Mesothelial cell of epicardium (in vitro differentiated cells): ENCODE results near the gene NTPCR. TPM values are rescaled to one million over a fixed set of nuclear protein-coding genes. Genes with fewer than 3 reads are reported as not detected.

Experiments used
- DNase-seq, 2 experiments: peaks; one replicate each; pipeline ENCODE4 v3.0.0; 2021; ENCODE audit warnings: low spot score in 2 of 2; ENCODE audit not compliant: unreplicated experiment in 2 of 2
- H3K27ac Mint-ChIP-seq: 2 replicates; pipeline ENCODE4 v1.8.0; 2021; ENCODE audit warnings: mixed read lengths
- H3K27me3 Mint-ChIP-seq: 2 replicates; pipeline ENCODE4 v1.8.0; 2021; ENCODE audit warnings: low read depth, mixed read lengths
- H3K36me3 Mint-ChIP-seq: 2 replicates; pipeline ENCODE4 v1.8.0; 2021; ENCODE audit warnings: mixed read lengths
- H3K4me1 Mint-ChIP-seq: 2 replicates; pipeline ENCODE4 v1.8.0; 2021; ENCODE audit warnings: mixed read lengths
- H3K4me3 Mint-ChIP-seq: 2 replicates; pipeline ENCODE4 v1.8.0; 2021; ENCODE audit warnings: mild to moderate bottlenecking, moderate library complexity, mixed read lengths
- H3K9me3 Mint-ChIP-seq: 2 replicates; pipeline ENCODE4 v1.8.0; 2021; ENCODE audit warnings: mixed read lengths
- CTCF ChIP-seq: fragments of 200-600 bp; sonication (generic); IDR thresholded peaks from one replicate; pipeline ENCODE4 v1.5.0; 2021; ENCODE audit warnings: antibody characterized with exemption; ENCODE audit not compliant: unreplicated experiment
- total RNA-seq: library from RNA; stranded (reverse); gene quantifications from 3 replicates; pipeline ENCODE4 v1.2.1, GENCODE V29; 2021

The NTPCR gene
- total RNA-seq, 1 donor from 2014 or later, result 59.1 TPM

DNA sequence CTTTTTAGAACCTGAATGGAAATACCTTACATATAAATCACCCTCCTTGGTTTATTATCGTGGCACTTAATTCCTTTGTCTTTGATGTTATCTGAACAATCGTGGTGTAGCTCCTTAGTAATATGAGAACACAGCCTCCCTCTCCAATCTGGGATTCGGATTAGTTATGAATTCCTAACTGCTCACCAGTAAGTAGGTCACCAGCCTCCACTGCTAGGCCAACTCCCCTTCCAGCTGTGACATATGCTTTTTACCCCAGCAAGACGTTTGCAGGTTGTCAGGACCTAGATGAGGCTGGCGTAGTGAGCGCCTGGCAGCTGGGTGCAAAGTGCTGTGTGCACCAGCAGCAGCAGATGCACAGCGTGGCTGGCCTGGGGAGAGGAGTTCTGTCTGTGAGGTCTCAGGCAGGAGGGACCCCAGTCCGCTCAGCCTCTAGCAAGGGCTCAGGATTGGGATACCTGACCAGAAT, 38.2 kb downstream of the NTPCR start:
- Mint-ChIP-seq H3K4me3 (no peak overlapping the region), H3K4me1 (peaks cover 12% of the 10 kb centered on the region), H3K27ac (no peak overlapping the region), H3K36me3 (peaks cover 31% of the 10 kb centered on the region), H3K27me3 (no peaks in the 10 kb centered on the region), H3K9me3 (peaks cover 10% of the 10 kb centered on the region)
- DNase-seq, result no peak
- no peak for TF ChIP-seq CTCF

DNA sequence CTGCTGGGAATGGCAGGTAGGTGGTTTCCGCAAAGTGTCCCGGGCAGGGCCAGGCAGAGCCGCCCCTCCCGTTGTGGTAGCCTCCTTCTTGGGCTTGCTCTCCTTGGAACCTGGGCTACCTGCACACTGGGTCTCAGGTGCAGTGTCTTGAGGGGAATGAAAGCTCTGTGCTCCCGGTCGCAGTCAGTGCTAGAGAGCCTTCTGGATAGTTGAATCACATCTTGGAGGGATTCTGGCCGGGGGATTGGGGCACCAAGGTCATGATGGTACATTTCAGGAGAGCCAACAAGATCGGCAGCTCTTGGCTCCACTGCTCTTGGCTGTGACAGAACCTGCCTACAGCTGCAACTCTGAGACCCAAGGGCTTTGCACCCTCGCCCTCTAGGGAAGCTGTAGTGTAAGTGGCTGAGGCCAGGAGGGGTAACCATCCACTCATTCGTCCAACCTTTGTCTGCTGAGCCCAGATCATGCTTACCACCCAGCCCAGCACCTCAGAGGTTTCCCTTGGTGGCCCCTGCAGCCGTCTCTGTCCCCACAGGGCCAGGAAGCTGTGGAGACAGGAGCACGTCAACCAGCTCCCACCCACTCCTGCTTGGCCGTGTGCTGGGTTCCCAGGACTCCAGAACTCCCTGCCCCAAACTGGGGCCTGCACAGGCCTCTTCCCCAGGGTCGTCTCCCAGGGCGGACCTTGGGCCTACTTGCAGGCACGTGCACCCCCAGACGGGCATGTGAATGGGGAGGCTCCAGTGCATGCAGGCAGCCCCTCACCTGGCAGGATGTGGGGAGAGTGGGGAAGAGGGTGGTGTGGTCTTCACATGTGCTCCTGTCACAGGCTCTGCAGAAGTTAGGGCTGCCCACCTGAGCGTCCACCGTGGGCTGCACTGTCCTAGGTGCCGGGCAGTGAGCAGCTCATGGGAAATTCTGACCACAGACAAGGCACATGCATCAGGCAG, 40.0 kb downstream of the NTPCR start:
- no peak for TF ChIP-seq CTCF
- Mint-ChIP-seq H3K27ac (no peak overlapping the region), H3K36me3 (peaks cover 38% of the 10 kb centered on the region), H3K27me3 (no peaks in the 10 kb centered on the region), H3K4me3 (no peak overlapping the region), H3K9me3 (peaks cover 19% of the 10 kb centered on the region), H3K4me1 (peaks cover 12% of the 10 kb centered on the region)
- no peak for DNase-seq

DNA sequence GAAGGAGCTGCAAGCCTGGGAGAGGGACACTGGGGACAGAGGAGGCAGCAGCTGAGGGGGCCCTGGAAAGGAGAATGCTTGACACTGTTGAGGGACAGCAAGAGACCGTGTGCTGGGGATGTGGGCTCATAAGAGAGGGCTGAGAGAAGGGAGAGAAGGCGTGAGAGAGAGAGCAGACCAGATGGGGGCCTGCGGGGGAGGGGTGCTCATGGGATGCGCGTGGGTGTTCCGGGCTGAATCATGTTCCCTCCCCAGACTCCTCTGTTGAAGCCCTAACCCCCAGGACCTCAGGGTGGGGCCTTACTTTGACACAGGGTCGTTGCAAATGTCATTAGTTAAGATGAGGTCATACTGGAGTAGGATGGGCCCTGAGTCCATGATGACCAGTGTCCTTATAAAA, 40.8 kb downstream of the NTPCR start:
- H3K36me3 Mint-ChIP-seq, result peaks cover 38% of the 10 kb centered on the region
- H3K27ac Mint-ChIP-seq, result no peak overlapping the region
- H3K9me3 Mint-ChIP-seq, result peaks cover 19% of the 10 kb centered on the region
- no peak for DNase-seq
- TF ChIP-seq CTCF, result no peak
- no peaks in the 10 kb centered on the region for H3K27me3 Mint-ChIP-seq
- H3K4me3 Mint-ChIP-seq, result no peak overlapping the region
- peaks cover 12% of the 10 kb centered on the region for H3K4me1 Mint-ChIP-seq

DNA sequence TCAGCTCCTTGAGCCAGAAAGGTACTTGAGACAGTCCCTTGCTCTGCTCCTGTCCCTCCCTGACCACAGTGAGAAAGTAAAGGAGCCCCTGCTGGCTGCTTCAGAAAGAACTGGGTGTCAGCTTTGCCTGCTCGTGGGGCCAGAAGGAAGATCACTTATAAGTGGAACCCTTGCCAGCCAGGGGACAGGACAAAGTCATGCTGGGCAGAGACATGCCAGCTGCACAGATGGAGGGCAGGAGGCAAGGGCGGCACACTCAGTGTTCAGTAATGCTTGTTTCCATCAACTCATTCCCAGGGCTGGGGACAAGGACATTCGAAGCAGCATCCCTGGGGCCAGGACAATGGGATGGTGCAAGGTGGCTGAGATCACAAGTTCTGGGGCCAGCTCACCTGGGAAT, 41.8 kb downstream of the NTPCR start:
- Mint-ChIP-seq H3K36me3 (peaks cover 45% of the 10 kb centered on the region), H3K4me1 (peaks cover 12% of the 10 kb centered on the region), H3K27ac (no peak overlapping the region), H3K9me3 (peaks cover 19% of the 10 kb centered on the region), H3K27me3 (no peaks in the 10 kb centered on the region), H3K4me3 (no peak overlapping the region)
- no peak for TF ChIP-seq CTCF
- no peak for DNase-seq

GRCh38 chr1:232993555-232993954, 43.1 kb downstream of the NTPCR start:
- Mint-ChIP-seq H3K27me3 (no peaks in the 10 kb centered on the region), H3K4me1 (peaks cover 3% of the 10 kb centered on the region), H3K27ac (no peak overlapping the region), H3K9me3 (peaks cover 19% of the 10 kb centered on the region), H3K4me3 (no peak overlapping the region), H3K36me3 (peaks cover 56% of the 10 kb centered on the region)
- DNase-seq, result no peak
- TF ChIP-seq CTCF, result no peak
